HFFc6 (cell line): ENCODE results near the gene C1QB. TPM values are rescaled to one million over a fixed set of nuclear protein-coding genes. Genes with fewer than 3 reads are reported as not detected.

Source experiments
- DNase-seq: peaks from one replicate; pipeline ENCODE4 v3.0.0-alpha.2; 2018
- H3K27ac Mint-ChIP-seq: 2 replicates; pipeline ENCODE4 v1.8.0; 2020; ENCODE audit warnings: mild to moderate bottlenecking, mixed read lengths
- H3K27me3 Mint-ChIP-seq: 2 replicates; pipeline ENCODE4 v1.8.0; 2021; ENCODE audit warnings: mild to moderate bottlenecking, moderate library complexity, mixed read lengths; ENCODE audit not compliant: insufficient read depth
- H3K36me3 Mint-ChIP-seq: 2 replicates; pipeline ENCODE4 v1.8.0; 2021; ENCODE audit warnings: low read depth, mixed read lengths
- H3K4me1 Mint-ChIP-seq: 2 replicates; pipeline ENCODE4 v1.8.0; 2020; ENCODE audit warnings: low read depth, mixed read lengths
- H3K4me3 Mint-ChIP-seq: 2 replicates; pipeline ENCODE4 v1.8.0; 2020; ENCODE audit warnings: mild to moderate bottlenecking, moderate library complexity, mixed read lengths
- H3K9me3 Mint-ChIP-seq: 2 replicates; pipeline ENCODE4 v1.8.0; 2020; ENCODE audit warnings: mild to moderate bottlenecking, mixed read lengths
- total RNA-seq, 6 experiments: library from RNA; stranded (reverse); fragmentation: NEBNext Ultra II Directional; extraction: Animal tissue kit (Norgen Biotek cat#: 25700); gene quantifications; 2 replicates in 1 of 6; 3 replicates in 5 of 6; pipeline ENCODE4 v1.2.3, GENCODE V29; 2021
- TF ChIP-seq, protein P1 (sequence below): fragments of 200-600 bp; sonication (generic); IDR thresholded peaks from 2 replicates; pipeline ENCODE4 v1.5.0; 2021; ENCODE audit warnings: antibody characterized with exemption, mild to moderate bottlenecking

C1QB gene
- total RNA-seq, 6 experiments from 2014 or later, result not detected

- H3K36me3 Mint-ChIP-seq, result no peaks in the 10 kb centered on the region
- peak overlapping the region; percentile 90 for H3K27ac Mint-ChIP-seq
- H3K4me3 Mint-ChIP-seq, result peak overlapping the region; percentile 64
- H3K27me3 Mint-ChIP-seq, result peaks cover 7% of the 10 kb centered on the region
- peak; percentile 95 for DNase-seq
- TF ChIP-seq, protein P1, sequence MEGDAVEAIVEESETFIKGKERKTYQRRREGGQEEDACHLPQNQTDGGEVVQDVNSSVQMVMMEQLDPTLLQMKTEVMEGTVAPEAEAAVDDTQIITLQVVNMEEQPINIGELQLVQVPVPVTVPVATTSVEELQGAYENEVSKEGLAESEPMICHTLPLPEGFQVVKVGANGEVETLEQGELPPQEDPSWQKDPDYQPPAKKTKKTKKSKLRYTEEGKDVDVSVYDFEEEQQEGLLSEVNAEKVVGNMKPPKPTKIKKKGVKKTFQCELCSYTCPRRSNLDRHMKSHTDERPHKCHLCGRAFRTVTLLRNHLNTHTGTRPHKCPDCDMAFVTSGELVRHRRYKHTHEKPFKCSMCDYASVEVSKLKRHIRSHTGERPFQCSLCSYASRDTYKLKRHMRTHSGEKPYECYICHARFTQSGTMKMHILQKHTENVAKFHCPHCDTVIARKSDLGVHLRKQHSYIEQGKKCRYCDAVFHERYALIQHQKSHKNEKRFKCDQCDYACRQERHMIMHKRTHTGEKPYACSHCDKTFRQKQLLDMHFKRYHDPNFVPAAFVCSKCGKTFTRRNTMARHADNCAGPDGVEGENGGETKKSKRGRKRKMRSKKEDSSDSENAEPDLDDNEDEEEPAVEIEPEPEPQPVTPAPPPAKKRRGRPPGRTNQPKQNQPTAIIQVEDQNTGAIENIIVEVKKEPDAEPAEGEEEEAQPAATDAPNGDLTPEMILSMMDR, result no peak
- H3K4me1 Mint-ChIP-seq, result peaks cover 62% of the 10 kb centered on the region
- H3K9me3 Mint-ChIP-seq, result no peaks in the 10 kb centered on the region
These were observed 36.5 kb downstream of the C1QB start for GRCh38 chr1:22689505-22689904.

DNA sequence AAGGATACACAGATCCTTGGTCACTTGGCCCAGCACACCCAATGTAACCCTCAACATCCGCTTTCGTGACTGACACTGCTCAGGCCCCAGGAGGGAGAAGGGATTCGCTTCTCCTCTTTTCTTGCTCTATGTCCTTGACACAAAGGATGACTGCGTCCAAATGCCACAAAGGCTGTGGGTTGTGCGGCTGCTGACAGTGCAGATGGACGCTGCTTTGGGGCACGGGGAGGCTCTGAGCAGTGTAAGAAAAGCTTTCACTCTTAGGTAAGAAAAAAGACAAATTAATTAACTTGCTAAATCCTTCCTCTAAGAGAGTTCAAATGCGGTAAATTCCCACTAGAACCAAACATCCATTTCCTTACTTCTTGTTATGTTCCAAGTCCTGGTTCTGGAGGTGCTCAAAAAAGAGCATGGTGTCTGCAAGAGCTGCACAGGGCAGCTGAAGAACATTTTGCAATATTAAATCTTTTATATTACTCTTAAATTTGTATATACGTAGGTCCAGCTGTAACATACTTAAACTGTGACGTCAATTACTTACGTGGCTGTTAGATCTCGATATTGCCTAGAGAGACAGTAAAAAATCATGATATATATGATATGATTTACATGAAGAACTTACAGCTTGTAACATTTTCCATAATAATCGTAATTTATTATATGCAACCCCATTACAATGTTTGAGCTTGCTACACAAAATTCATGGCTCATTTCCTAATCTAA is 38.2 kb downstream of the C1QB start:
- TF ChIP-seq, protein P1, result no peak
- Mint-ChIP-seq H3K36me3 (no peaks in the 10 kb centered on the region), H3K27ac (no peak overlapping the region), H3K9me3 (no peaks in the 10 kb centered on the region), H3K27me3 (no peaks in the 10 kb centered on the region; the same call in 1 of the 2 replicates), H3K4me3 (no peak overlapping the region), H3K4me1 (peaks cover 46% of the 10 kb centered on the region)
- no peak for DNase-seq

- H3K27ac Mint-ChIP-seq, result no peak overlapping the region
- H3K4me3 Mint-ChIP-seq, result no peak overlapping the region
- TF ChIP-seq, protein P1, result no peak
- no peak for DNase-seq
- peaks cover 3% of the 10 kb centered on the region for H3K27me3 Mint-ChIP-seq
- H3K4me1 Mint-ChIP-seq, result peaks cover 26% of the 10 kb centered on the region
- no peaks in the 10 kb centered on the region for H3K9me3 Mint-ChIP-seq
- no peaks in the 10 kb centered on the region for H3K36me3 Mint-ChIP-seq
These were observed 41.1 kb downstream of the C1QB start for GRCh38 chr1:22694172-22694571.

DNA sequence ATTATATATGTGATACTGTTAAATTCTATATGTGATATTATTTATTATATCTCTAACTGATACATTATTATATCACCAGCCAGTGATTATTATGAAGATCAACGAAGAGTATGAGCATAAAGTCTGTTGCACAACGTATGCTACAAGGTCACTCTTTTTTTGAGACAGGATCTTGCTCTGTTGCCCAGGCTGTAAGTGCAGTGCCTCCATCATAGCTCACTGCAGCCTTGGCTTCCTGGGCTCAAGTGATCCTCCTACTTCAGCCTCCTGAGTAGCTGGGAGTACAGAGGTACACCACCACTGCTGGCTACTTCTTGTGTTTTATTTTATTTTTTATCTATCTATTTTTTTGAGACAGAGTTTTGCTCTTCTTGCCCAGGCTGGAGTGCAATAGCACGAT is 43.6 kb downstream of the C1QB start:
- Mint-ChIP-seq H3K36me3 (no peaks in the 10 kb centered on the region), H3K4me1 (peaks cover 7% of the 10 kb centered on the region; the same call in 1 of the 2 replicates), H3K27me3 (peaks cover 3% of the 10 kb centered on the region), H3K9me3 (no peaks in the 10 kb centered on the region), H3K27ac (no peak overlapping the region), H3K4me3 (no peak overlapping the region)
- TF ChIP-seq, protein P1, result no peak
- no peak for DNase-seq

DNA sequence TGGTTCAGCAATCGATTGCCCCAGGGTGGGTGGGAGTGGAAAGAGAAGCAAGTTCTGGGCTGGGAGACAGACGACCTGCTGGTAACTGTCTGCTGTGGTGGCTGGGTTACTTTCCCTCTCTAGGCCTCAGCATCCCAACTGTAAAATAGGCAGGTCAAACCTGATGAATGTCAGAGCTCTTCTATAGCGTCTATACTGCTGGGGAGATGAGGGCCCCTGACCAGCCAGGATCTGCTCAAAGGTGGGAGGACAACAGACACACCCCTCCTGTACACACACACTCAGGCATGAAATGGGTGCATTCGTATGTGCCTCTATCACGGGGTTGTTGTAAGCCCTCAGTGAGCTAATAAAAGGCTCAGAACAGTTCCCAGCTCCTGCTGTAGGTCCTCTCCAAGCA is 44.9 kb downstream of the C1QB start:
- no peak for DNase-seq
- no peaks in the 10 kb centered on the region for H3K9me3 Mint-ChIP-seq
- H3K36me3 Mint-ChIP-seq, result no peaks in the 10 kb centered on the region
- H3K27me3 Mint-ChIP-seq, result peaks cover 3% of the 10 kb centered on the region
- H3K27ac Mint-ChIP-seq, result no peak overlapping the region
- TF ChIP-seq, protein P1, result no peak
- H3K4me3 Mint-ChIP-seq, result no peak overlapping the region
- peaks cover 7% of the 10 kb centered on the region; the same call in 1 of the 2 replicates for H3K4me1 Mint-ChIP-seq
